Mucosa of descending colon (tissue), 3 donors: ENCODE data around the gene SCUBE1. TPM values are rescaled to one million over a fixed set of nuclear protein-coding genes. Genes with fewer than 3 reads are reported as not detected.

ENCODE experiments used
- ATAC-seq: fragments of 200-7000 bp; cut with Tn5 transposase; one replicate; pipeline ENCODE4 v1.9.1; 2020; ENCODE audit warnings: mild to moderate bottlenecking, moderate library complexity
- DNase-seq, 3 donors: peaks; one replicate each; pipeline ENCODE4 v3.0.0-alpha.2; 2020
- H3K36me3 ChIP-seq: fragments of 200-600 bp; one replicate; pipeline ENCODE4 v1.8.0; 2021; ENCODE audit warnings: low read depth, mild to moderate bottlenecking
- H3K4me1 ChIP-seq: fragments of 200-600 bp; one replicate; pipeline ENCODE4 v1.8.0; 2021; ENCODE audit warnings: low read depth, mild to moderate bottlenecking
- H3K4me3 ChIP-seq: fragments of 200-600 bp; one replicate; pipeline ENCODE4 v1.8.0; 2021; ENCODE audit warnings: mild to moderate bottlenecking
- H3K9me3 ChIP-seq: fragments of 200-600 bp; one replicate; pipeline ENCODE4 v1.8.0; 2021; ENCODE audit warnings: mild to moderate bottlenecking
- CTCF ChIP-seq: fragments of 200-600 bp; IDR thresholded peaks from one replicate; pipeline ENCODE4 v1.8.0; 2022; ENCODE audit warnings: antibody characterized with exemption, mild to moderate bottlenecking
- intact Hi-C, 2 donors: fragments of 100-400 bp; cut with DNase I in 1 of 2; cut with micrococcal nuclease in 1 of 2; formaldehyde crosslinking; loops; one replicate each; pipeline versions ENCODE4 v1.11.0 to v1.11.1; 2022; cut with DNase I, micrococcal nuclease
- total RNA-seq, 3 donors: library from RNA; stranded (reverse); fragmentation: NEBNext Ultra II Directional in 2 of 3; extraction: Animal tissue kit (Norgen Biotek cat#: 25700) in 2 of 3; gene quantifications; one replicate each; pipeline versions ENCODE4 v1.2.1 to v1.2.4, GENCODE V29; 2021 to 2023
- donor health status: DM: no; HTN: no; CAD: no; lungs with moderate emphysema.
- donor health status: DM: no; HTN: no; CAD: no.
- donor health status: DM: no; HTN: yes; CAD: no.

SCUBE1 gene
- total RNA-seq, 3 donors from 2014 or later, result 3.8 to 20.9 (median 4.7) TPM

DNA sequence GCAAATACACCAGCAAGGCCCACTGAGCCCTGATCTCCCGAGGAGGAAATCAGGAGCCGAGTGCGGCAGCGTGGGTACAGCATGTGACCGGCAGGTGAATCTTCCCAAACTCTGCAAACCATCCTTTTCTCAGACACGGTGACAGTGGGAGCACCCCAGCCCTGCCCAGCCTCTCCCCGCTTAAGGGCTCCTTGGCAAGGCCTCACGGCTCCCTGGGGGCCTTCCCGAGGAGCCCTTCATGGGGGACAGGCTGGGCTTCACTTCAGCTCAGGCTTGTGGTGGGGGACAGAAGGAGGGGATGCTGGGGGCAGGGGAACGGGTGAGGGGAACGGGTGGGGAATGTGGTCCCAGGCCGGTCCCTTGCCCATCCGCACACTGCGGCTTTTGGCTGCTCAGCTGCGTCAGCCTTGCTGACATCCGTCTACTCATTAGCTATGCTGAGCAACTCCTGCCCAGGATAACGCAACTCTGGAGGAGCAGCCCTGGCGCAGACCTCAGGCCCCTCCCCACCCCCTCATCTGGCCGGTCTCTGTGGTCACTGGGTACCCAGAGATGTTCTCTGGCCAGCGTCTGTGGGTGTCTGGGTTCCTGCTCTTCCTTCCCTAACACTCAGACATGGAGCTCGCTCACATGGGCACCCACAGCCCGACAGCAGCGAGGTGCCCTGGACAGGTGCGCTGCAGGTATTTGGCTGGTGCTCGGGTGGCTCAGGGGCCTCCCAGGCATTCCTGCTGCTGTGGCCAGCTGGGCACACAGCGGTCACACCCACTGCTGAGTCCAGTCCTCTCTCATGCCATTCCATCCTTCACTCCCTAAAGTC lies 134.3 kb downstream of the SCUBE1 start:
- intact Hi-C loops, result no loop called here
- no peaks in the 10 kb centered on the region for H3K4me1 ChIP-seq
- no peak for TF ChIP-seq CTCF
- no peaks in the 10 kb centered on the region for H3K9me3 ChIP-seq
- no peak overlapping the region for H3K4me3 ChIP-seq
- H3K36me3 ChIP-seq, result no peaks in the 10 kb centered on the region
- ATAC-seq (no peak), DNase-seq (peak in 1 of 3 donors; percentile 29)

DNA sequence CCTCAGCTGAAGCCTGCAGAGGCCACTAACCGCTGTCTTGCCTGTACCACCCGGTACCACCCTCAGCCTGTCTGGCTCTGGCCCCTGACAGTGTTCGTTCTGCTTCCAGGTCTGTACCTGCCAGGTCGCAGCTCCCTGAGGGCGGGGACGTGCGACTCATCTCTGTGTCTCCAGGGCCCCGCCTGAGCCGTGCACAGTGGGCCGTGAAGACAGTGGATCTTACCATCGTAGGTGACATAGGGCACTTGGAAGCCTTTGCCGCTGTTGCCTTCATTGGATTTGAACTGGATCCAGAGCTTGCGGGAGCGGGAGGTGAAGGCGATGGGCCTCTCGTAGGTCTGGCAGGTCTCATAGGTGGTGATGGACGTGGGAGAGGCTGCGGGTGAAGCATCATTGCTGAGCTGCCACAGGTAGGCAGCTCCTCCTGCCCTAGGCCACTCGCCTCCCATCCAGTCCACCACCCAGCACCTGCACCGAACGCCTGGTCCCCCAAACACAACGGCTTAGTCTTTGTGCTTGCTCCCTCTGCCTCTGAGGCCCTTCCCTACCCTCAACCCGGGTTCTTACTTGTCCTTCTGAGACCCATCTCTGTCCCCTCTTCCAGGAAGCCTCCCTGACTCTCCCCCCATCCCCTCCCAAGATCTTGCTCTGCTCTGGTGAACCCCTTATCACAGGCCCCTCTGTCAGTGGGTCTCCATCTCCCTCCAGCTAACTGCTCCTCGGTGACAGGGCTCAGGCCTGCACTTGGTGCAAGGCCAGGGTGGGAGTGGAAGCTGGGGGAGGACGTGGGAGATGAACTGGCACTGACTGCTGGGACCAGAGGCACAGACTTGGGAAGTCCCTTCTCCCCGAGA lies 135.1 kb downstream of the SCUBE1 start:
- intact Hi-C loops, result no loop called here
- TF ChIP-seq CTCF, result no peak
- ATAC-seq, result no peak

GRCh38 chr22:43207386-43207785 lies 135.8 kb downstream of the SCUBE1 start:
- ATAC-seq (no peak), DNase-seq (peak in 1 of 3 donors; percentile 31)
- Histone ChIP-seq H3K4me1 (no peaks in the 10 kb centered on the region), H3K9me3 (no peaks in the 10 kb centered on the region), H3K4me3 (no peak overlapping the region), H3K36me3 (no peaks in the 10 kb centered on the region)
- TF ChIP-seq CTCF, result no peak
- intact Hi-C loops, result no loop called here

More for the DNA sequence above, 135.1 kb downstream of the SCUBE1 start:
- Histone ChIP-seq H3K9me3 (no peaks in the 10 kb centered on the region), H3K4me1 (no peaks in the 10 kb centered on the region), H3K4me3 (no peak overlapping the region), H3K36me3 (no peaks in the 10 kb centered on the region)
- peak in 1 of 3 donors; percentile 27 for DNase-seq

DNA sequence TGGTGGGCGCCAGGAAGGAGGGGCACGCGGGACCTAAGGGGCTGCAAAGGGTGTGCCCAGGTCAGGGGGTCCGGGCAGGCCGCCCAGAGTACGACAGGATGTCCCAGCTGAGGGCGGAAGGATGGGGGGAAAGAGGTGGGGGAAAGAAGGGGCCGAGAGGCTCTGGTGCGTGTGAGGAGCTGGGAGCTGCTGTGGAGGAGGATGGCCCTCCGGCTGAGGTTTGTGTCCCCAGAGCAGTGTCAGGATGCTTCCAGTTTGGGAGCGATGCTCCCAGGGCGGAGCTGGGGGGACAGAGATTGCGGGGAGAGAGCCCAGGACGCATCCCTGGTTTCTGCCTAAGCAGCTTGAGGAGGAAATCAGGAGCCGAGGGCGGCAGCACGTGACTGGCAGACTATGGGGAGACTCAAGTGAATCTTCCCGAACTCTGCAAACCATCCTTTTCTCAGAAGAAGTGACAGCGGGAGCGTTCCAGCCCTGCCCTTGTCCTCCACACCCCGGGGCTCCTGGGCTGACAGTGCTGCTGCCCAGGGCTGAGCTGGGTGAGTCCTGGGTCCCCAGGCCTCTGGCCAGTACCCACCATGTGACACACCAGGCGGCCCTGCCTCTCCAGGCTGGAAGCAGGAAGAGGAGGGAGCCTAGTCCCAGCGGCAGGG lies 136.5 kb downstream of the SCUBE1 start:
- H3K9me3 ChIP-seq, result no peaks in the 10 kb centered on the region
- no peaks in the 10 kb centered on the region for H3K36me3 ChIP-seq
- no peak for ATAC-seq
- no peak overlapping the region for H3K4me3 ChIP-seq
- TF ChIP-seq CTCF, result no peak
- peak in 1 of 3 donors; percentile 22 for DNase-seq
- intact Hi-C loops, result no loop called here
- no peaks in the 10 kb centered on the region for H3K4me1 ChIP-seq

DNA sequence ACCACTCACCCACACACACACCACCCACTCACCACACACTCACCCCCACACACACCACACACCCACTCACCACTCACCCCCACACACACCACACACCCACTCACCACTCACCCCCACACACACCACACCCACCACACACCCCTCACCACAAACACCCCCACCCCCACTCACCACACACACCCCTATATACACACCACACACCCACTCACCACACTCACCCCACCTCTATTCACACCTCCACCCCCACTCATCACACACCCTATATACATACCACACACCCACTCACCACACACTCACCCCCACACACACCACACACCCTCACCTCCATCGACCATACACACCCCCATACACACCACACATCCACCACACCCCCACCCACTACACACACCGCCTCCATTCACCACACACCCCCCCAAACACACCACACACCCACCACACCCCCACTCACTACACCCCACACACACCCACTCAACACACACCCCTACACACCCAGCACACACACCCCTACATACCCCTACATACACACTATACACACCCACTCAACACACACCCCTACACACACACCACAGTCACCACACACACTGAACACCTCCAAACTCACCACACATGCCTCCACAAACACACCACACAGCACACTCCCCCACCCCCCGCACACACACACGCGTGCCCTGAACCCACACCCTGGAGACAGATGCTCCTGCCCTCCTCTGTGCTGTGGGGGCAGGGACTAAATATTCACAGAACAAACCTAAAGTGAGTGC lies 137.2 kb downstream of the SCUBE1 start:
- Histone ChIP-seq H3K4me1 (no peaks in the 10 kb centered on the region), H3K4me3 (no peak overlapping the region), H3K36me3 (no peaks in the 10 kb centered on the region), H3K9me3 (no peaks in the 10 kb centered on the region)
- ATAC-seq (no peak), DNase-seq (peak in 1 of 3 donors; percentile 14)
- intact Hi-C loops, result no loop called here
- TF ChIP-seq CTCF, result no peak
